Dendritic cell treated with granulocyte-macrophage colony-stimulating factor and Interleukin-4, amounts not matched to agents 40 ng/mL and 50 ng/mL, for 4 days (primary cell): ENCODE data around the gene PCBP3.

Experiments
- H3K27ac Mint-ChIP-seq: one replicate; pipeline ENCODE4 v1.8.0; 2022; ENCODE audit warnings: mild to moderate bottlenecking, mixed read lengths
- H3K27me3 Mint-ChIP-seq: one replicate; pipeline ENCODE4 v1.8.0; 2022; ENCODE audit warnings: mild to moderate bottlenecking, mixed read lengths
- H3K36me3 Mint-ChIP-seq: one replicate; pipeline ENCODE4 v1.8.0; 2022; ENCODE audit warnings: low read depth, mixed read lengths
- H3K4me1 Mint-ChIP-seq: one replicate; pipeline ENCODE4 v1.8.0; 2022; ENCODE audit warnings: low read depth, mixed read lengths
- H3K4me3 Mint-ChIP-seq: one replicate; pipeline ENCODE4 v1.8.0; 2022; ENCODE audit warnings: mild to moderate bottlenecking, moderate library complexity, mixed read lengths
- H3K9me3 Mint-ChIP-seq: one replicate; pipeline ENCODE4 v1.8.0; 2022; ENCODE audit warnings: mixed read lengths
- intact Hi-C: fragments of 100-400 bp; cut with micrococcal nuclease; formaldehyde crosslinking; loops from one replicate; pipeline ENCODE4 v1.15.0; 2022

Gene PCBP3

DNA sequence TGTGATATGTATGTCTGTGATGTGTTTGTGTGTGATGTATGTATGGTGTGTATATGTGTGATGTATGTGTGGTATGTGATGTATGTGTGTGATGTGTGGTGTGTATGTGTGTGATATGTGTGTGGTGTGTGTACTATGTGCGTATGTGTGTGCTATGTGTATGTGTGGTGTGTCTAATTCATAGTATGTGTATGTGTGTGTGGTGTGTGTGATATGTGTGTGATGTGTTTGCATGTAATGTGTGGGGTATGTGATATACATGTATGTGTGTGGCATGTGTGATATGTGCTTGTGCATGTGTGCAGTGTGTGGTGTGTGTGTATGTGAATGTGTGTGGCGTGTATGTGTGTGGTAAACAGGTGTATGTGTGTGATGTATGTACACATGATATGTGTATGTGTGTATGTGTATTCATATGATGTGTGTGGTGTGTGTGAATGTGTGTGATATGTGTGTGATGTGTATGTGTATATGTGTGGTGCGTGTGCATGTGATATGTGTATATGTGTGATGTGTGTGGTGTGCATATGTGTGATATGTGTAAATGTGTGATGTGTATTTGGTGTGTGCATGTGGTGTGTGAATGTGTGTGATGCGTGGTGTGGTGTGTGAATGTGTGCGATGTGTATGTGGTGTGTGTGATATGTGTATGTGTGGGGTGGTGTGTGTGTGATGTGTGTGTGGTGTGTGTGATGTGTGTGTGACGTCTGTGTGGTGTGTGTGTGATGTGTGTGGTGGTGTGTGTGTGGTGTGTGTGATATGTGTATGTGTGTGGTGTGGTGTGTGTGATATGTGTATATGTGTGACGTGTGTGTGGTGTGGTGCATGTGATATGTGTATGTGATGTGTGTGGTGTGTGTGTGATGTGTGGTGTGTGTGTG, 8.0 kb upstream of the PCBP3 start:
- no peaks in the 10 kb centered on the region for H3K36me3 Mint-ChIP-seq
- intact Hi-C loops: no loop called here
- H3K4me3 Mint-ChIP-seq: no peak overlapping the region
- peaks cover 5% of the 10 kb centered on the region for H3K4me1 Mint-ChIP-seq
- H3K27ac Mint-ChIP-seq: no peak overlapping the region
- H3K27me3 Mint-ChIP-seq: peaks cover 3% of the 10 kb centered on the region
- H3K9me3 Mint-ChIP-seq: no peaks in the 10 kb centered on the region

DNA sequence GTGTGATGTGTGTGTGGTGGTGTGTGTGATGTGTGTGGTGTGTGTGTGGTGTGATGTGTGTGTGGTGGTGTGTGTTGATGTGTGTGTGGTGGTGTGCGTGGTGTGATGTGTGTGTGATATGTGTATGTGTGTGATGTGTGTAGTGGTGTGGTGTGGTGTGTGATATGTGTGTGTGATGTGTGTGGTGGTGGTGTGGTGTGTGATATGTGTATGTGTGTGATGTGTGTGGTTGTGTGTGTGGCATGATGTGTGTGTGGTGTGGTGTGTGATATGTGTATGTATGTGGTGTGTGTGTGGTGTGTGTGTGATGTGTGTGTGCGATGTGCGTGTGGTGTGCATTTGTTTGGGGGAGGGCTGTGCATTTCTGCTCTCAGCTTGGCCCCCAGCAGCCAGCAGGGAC, 7.1 kb upstream of the PCBP3 start:
- Mint-ChIP-seq H3K4me1 (peaks cover 15% of the 10 kb centered on the region), H3K27ac (no peak overlapping the region), H3K4me3 (no peak overlapping the region), H3K9me3 (no peaks in the 10 kb centered on the region), H3K36me3 (no peaks in the 10 kb centered on the region), H3K27me3 (peaks cover 4% of the 10 kb centered on the region)
- intact Hi-C loops: no loop called here

DNA sequence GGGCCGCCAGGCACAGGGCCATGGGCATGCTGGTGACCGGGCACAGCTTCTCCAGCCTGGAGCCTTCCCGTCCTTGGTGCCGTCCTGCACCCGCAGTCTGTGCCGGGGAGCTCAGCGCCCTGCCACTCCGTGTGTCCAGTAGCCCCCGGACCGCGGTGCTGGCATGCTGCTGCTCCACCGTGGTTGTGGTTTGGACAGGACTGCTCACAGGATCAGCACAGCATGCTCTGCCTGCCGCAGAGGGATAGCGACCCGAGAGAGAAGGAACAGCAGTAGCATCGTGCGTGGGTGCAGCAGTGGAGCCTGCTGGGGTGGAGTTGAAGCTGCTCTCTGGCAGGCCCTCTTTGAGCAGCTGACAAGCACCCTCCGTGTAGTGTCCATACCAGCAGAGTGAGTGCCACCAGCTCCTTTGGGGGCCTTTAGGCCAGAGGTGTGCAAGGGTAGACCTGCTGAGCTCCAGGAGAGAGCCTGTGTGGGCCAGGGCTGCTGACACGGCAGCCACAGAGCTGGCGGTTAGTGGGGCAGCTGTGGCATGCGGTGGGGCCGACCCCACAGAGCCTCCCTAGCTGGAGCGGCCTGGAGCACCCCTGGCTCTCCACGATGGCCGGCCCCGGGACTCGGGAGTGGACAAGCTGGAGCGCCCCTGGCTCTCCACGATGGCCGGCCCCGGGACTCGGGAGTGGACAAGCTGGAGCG, 6.4 kb upstream of the PCBP3 start:
- intact Hi-C loops: no loop called here
- Mint-ChIP-seq H3K27ac (no peak overlapping the region), H3K9me3 (no peaks in the 10 kb centered on the region), H3K4me3 (no peak overlapping the region), H3K36me3 (no peaks in the 10 kb centered on the region), H3K27me3 (peaks cover 8% of the 10 kb centered on the region), H3K4me1 (peaks cover 18% of the 10 kb centered on the region)

DNA sequence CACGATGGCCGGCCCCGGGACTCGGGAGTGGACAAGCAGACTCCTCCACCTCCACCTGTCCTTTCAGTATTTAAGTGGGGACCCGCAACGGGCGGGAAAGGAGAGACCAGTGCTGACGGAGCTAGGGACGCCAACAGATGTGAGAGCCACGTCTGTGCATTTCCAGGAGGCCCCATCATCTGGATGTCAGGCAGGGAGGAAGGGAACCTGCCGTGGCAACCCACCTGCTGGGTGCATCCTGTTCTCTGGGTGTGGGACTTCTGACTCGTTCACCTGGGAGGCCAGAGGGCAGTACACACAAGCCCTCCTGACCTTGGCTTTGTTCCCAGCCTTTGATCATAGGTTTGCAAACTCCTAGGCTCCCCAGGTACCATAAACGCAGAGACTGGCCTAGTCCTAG, 5.6 kb upstream of the PCBP3 start:
- peaks cover 8% of the 10 kb centered on the region for H3K27me3 Mint-ChIP-seq
- H3K36me3 Mint-ChIP-seq: no peaks in the 10 kb centered on the region
- no peaks in the 10 kb centered on the region for H3K9me3 Mint-ChIP-seq
- intact Hi-C loops: no loop called here
- peaks cover 18% of the 10 kb centered on the region for H3K4me1 Mint-ChIP-seq
- no peak overlapping the region for H3K4me3 Mint-ChIP-seq
- H3K27ac Mint-ChIP-seq: no peak overlapping the region

DNA sequence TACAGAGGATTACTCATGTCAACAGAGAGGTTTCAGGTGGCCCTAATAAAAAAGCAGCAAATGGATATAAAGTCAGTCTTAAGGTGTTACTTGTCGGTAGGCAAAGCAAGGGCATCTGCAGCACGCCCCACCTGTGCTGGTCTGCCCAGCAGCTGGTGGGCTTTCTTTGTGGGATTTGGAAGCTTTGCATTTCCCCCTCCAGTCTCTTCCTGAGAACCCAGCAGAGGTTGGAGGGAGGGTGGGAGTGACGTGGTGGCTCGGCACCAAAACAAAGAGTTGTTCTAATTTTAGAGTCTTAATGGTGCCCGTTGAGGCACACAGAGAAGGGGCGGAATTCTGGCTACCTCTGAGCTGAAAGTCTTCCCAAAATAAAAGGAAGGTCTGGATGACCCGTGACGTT, 4.8 kb upstream of the PCBP3 start:
- no peak overlapping the region for H3K27ac Mint-ChIP-seq
- no peaks in the 10 kb centered on the region for H3K36me3 Mint-ChIP-seq
- intact Hi-C loops: no loop called here
- H3K4me3 Mint-ChIP-seq: no peak overlapping the region
- peaks cover 18% of the 10 kb centered on the region for H3K4me1 Mint-ChIP-seq
- H3K27me3 Mint-ChIP-seq: peaks cover 8% of the 10 kb centered on the region
- H3K9me3 Mint-ChIP-seq: no peaks in the 10 kb centered on the region

DNA sequence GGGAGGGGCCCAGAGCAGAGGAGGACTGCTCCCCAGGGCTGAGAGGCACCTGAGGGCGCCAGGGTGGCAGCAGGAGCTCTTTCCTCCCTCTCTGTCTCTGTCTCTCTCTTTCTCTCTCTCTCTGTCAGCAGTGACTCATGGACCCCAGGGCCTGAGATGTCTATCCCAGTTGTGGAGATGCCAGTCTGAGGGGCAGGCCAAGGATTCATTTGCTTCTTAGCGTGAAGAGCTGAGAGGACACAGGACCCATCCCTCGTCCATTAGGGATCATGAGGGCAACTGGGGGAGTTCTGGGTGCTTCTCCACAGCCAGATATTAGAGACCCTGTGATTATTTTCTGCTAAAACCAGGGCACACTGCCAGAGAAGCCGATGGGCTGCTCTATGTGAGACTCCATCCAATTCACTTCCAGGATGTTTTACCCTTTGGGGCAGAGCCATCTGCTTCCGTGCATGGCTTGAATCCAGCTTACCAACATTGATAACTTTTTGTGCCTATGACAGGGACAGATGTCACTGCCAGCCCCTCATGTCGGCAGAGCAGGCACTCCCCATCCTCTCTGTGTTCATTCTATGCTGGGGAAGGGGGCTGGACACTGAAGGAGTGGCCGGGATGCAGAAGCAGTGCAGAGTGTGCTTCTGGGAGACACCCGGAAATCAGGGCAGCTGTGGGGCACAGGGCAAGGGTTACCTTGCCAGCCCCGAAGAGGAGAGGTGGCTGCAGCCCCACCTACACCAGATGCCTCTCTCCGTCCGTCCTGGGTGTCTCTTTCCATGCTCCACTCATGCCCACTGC, 4.1 kb upstream of the PCBP3 start:
- H3K27me3 Mint-ChIP-seq: peaks cover 11% of the 10 kb centered on the region
- no peak overlapping the region for H3K27ac Mint-ChIP-seq
- no peaks in the 10 kb centered on the region for H3K36me3 Mint-ChIP-seq
- H3K4me3 Mint-ChIP-seq: no peak overlapping the region
- intact Hi-C loops: no loop called here
- peaks cover 20% of the 10 kb centered on the region for H3K4me1 Mint-ChIP-seq
- H3K9me3 Mint-ChIP-seq: no peaks in the 10 kb centered on the region

DNA sequence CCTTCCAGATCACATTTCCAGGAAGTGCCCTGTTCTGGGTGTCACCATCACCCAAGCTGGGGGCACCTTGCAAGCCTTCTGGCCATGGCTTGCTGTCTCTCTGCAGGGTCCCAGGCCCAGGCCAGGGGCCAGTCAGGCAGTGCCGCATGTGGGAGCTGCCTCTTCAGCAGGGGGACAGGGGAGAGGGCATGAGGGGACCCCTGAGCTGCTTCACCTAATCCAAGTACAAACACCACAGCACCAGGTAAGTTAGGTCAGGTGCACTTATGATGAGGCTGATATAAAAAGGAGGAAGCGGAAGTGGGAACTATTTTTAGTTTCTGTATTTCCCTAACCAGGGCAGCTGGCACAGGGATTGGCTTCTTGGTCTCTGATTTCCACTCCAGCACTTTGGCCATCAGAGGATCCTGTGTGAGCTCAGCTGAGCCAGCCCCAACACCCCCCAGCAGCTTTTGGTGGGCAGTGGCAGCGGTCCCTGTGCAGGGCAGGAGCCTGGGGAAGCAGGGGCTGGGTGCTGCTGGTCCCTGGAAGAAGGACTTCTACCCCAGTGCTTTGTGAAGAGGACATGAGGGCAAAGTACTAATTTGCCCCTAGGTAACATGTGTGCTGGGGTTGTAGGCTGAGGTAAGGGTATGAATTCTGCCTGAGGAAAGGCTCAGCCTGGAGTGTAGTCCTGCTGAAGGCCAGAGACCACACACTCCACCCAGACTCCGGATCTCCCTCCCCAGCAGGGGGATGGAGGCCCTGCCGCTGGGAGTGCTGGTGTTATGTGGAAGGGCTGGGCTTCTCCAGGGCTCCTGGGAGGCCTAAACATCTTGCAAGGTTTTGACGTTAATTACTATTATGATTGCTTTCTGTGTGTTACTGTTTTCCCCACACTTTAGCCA, 3.3 kb upstream of the PCBP3 start:
- no peak overlapping the region for H3K4me3 Mint-ChIP-seq

DNA sequence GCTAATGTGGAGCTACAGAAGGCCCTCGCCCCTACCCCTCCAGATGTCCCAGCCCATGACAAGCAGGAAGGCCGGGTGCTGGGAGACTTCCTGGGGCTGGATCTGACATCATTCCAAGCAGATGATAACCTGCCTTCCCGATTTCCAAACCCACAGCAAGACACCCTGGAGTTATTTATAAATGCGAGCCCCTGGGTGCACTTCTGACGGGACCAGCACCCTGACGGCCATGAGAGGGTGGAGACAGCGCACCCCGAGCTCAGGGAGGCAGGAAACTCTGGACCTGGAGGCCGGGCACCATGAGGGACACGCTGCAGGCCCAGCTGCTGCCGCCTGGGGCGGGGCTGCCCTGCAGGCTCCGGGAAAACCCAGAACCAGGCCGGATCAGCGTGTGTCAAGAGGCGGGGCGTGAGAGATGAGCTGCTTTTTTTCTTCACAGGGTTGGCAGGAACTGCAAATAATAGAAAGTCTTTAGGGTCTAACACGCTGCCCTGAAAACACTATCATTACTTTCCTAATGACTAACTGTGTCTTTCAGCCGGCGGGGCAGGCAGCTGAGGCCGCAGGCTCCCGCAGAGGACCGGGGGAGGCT, 2.5 kb upstream of the PCBP3 start:
- Mint-ChIP-seq H3K4me3 (no peak overlapping the region), H3K27ac (no peak overlapping the region), H3K4me1 (peaks cover 24% of the 10 kb centered on the region), H3K27me3 (peaks cover 26% of the 10 kb centered on the region), H3K9me3 (no peaks in the 10 kb centered on the region), H3K36me3 (no peaks in the 10 kb centered on the region)
- intact Hi-C loops: loop anchor here (5.0 to 10.0 kb wide), 2 partner anchors 49 to 86 kb away; no protein-coding TSS in a partner anchor

More for the DNA sequence above, 3.3 kb upstream of the PCBP3 start:
- no peaks in the 10 kb centered on the region for H3K9me3 Mint-ChIP-seq
- H3K4me1 Mint-ChIP-seq: peaks cover 24% of the 10 kb centered on the region
- no peak overlapping the region for H3K27ac Mint-ChIP-seq
- H3K27me3 Mint-ChIP-seq: peaks cover 19% of the 10 kb centered on the region
- no peaks in the 10 kb centered on the region for H3K36me3 Mint-ChIP-seq
- intact Hi-C loops: loop anchor here (5.0 to 10.0 kb wide), 2 partner anchors 48 to 85 kb away; no protein-coding TSS in a partner anchor

DNA sequence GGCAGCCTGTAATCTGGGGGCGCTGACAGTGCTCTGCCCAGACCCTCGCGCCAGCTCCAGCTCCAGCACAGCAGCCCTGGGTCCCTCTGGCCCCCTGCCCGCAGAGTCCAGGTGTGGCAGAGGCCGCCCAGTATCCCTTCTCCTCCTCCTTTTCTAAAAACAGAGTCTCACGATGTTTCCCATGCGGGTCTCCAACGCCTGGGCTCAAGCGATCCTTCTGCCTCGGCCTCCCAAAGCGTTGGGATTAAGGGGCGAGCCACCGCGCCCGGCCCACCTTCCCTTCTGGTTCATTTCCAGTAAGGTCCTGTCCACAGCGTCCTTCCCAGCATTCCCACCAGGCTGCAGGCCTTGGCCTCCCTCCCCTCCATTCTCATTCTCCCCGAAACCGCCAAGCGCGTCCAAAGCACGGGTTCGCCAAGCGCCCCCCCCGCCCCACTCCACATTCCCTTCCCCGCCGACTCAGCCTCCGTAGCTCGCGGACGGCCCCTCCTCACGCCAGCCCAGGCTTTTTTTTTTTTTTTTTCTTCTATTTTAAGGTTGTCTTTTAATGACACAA, 2.0 kb upstream of the PCBP3 start:
- Mint-ChIP-seq H3K9me3 (no peaks in the 10 kb centered on the region), H3K27ac (no peak overlapping the region), H3K4me3 (peak overlapping the region; percentile 32), H3K36me3 (no peaks in the 10 kb centered on the region), H3K27me3 (peaks cover 26% of the 10 kb centered on the region), H3K4me1 (peaks cover 24% of the 10 kb centered on the region)
- intact Hi-C loops: loop anchor here (5.0 to 10.0 kb wide), 2 partner anchors 49 to 87 kb away; no protein-coding TSS in a partner anchor

DNA sequence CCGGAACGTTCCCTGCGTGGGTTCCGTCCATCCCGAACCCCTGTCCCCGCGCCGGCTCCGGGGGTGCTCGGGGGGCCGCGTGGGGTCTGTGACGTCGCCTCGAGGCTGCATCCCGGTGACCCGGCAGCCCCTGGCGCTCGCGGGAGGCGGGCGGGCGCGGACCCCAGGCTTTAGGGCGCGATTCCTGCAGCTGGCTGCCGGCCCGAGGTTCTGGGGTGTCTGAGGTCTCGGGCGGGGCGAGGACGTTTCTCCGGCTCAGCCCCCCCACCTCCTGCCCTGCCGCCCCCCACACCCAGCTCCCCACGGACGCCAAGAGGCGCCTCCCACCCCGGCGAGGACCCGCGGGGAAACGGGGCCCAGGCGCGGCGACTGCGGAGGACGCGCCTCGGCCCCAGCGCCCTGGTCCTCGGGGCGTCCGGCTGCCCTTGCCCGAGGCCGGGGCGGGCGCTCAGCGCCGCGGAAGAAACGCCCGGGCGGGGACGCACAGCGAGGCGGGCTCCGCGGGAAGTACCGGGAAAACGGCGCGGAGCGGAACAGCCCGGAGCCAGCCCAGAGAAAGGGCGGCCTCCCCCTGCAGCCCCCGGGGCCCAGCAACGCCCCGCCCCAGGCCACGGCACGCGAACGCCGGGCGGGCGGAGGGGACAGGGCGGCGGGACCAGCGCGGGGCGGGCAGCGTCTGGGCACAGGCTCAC, 1.3 kb upstream of the PCBP3 start:
- H3K4me1 Mint-ChIP-seq: peaks cover 24% of the 10 kb centered on the region
- intact Hi-C loops: loop anchor here (5.0 to 10.0 kb wide), 2 partner anchors 50 to 87 kb away; no protein-coding TSS in a partner anchor
- H3K27ac Mint-ChIP-seq: no peak overlapping the region
- no peaks in the 10 kb centered on the region for H3K36me3 Mint-ChIP-seq
- H3K9me3 Mint-ChIP-seq: no peaks in the 10 kb centered on the region
- H3K4me3 Mint-ChIP-seq: no peak overlapping the region
- H3K27me3 Mint-ChIP-seq: peaks cover 26% of the 10 kb centered on the region

DNA sequence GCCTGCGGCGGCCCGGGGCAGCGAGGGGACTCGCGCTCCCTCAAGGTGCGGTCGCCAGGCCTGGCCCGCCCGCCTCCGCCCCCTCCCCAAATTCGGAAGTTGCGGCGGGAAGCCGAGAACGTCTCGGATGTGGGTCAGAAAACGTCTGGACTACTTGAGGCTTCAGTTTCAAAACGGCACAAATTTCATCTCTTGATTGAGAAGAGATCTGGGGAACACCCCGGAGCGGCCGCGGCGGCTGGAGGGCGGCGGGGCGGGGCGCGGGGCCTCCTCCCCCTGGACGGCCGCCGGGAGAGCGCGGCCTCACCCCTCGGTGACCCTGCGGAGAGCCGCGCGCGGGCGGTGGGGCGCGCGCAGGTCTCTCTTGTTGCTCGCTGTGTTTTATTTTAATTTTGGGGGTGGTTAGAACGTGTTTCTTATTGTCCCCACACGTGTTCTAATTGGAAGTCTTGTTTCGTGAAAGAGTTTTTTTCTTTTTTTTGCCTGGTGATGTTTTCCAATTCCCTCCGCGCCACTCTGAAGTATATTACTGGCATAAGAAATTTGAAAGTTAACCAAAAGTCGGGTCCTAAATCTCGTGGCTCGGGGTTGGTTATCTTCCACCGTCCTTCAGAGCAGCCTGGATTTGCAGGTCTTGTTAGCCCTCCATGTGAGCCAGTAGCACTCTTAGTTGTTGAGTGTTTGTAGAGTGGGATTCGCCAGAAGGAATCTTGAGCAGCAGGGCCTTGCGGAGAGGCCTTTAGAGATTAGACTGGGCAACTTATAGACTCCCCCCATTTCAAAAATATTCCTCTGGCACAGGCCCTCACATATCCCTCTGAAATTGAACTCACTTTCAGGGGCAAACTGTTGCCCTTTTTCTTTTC, 749 bp downstream of the PCBP3 start:
- peaks cover 26% of the 10 kb centered on the region for H3K27me3 Mint-ChIP-seq
- H3K4me1 Mint-ChIP-seq: peaks cover 24% of the 10 kb centered on the region
- H3K4me3 Mint-ChIP-seq: peak overlapping the region; percentile 71
- intact Hi-C loops: loop anchor here (5.0 to 10.0 kb wide), 2 partner anchors 52 to 89 kb away; no protein-coding TSS in a partner anchor
- no peaks in the 10 kb centered on the region for H3K9me3 Mint-ChIP-seq
- no peaks in the 10 kb centered on the region for H3K36me3 Mint-ChIP-seq
- H3K27ac Mint-ChIP-seq: no peak overlapping the region
